Parathyroid adenoma (tissue), 2 donors: ENCODE results near the gene PLXNA4.

Experiments used
- H2AFZ ChIP-seq: fragments of 300-600 bp; sonication (generic); one replicate; pipeline ENCODE4 v1.7.0; 2017; ENCODE audit warnings: antibody characterized with exemption, mild to moderate bottlenecking
- H3K27ac ChIP-seq: fragments of 300-600 bp; sonication (generic); one replicate; pipeline ENCODE4 v1.7.0; 2017
- H3K27me3 ChIP-seq: fragments of 300-600 bp; sonication (generic); one replicate; pipeline ENCODE4 v1.7.0; 2017; ENCODE audit warnings: low read length; ENCODE audit not compliant: control insufficient read depth, insufficient read depth
- H3K36me3 ChIP-seq: fragments of 300-600 bp; sonication (generic); one replicate; pipeline ENCODE4 v1.7.0; 2017; ENCODE audit warnings: low read length; ENCODE audit not compliant: control insufficient read depth, insufficient read depth
- H3K4me1 ChIP-seq: fragments of 300-600 bp; sonication (generic); one replicate; pipeline ENCODE4 v1.7.0; 2017; ENCODE audit warnings: control low read depth
- H3K4me2 ChIP-seq: fragments of 300-600 bp; sonication (generic); one replicate; pipeline ENCODE4 v1.7.0; 2017; ENCODE audit warnings: low read length
- H3K4me3 ChIP-seq: fragments of 300-600 bp; sonication (generic); one replicate; pipeline ENCODE4 v1.7.0; 2017; ENCODE audit warnings: low read depth, low read length
- H3K79me2 ChIP-seq: fragments of 300-600 bp; sonication (generic); one replicate; pipeline ENCODE4 v1.7.0; 2017; ENCODE audit warnings: control low read depth
- H3K9ac ChIP-seq: fragments of 300-600 bp; sonication (generic); one replicate; pipeline ENCODE4 v1.7.0; 2017; ENCODE audit warnings: mild to moderate bottlenecking
- H3K9me3 ChIP-seq: fragments of 300-600 bp; sonication (generic); one replicate; pipeline ENCODE4 v1.7.0; 2017; ENCODE audit warnings: low read length; ENCODE audit not compliant: control insufficient read depth
- TF ChIP-seq, protein P1 (sequence below): fragments of 300-600 bp; sonication (generic); IDR thresholded peaks from one replicate; pipeline ENCODE4 v1.7.0; 2017; ENCODE audit warnings: antibody characterized with exemption, mild to moderate bottlenecking
- donor health status: primary hyperparathyroidism.

Gene PLXNA4

DNA sequence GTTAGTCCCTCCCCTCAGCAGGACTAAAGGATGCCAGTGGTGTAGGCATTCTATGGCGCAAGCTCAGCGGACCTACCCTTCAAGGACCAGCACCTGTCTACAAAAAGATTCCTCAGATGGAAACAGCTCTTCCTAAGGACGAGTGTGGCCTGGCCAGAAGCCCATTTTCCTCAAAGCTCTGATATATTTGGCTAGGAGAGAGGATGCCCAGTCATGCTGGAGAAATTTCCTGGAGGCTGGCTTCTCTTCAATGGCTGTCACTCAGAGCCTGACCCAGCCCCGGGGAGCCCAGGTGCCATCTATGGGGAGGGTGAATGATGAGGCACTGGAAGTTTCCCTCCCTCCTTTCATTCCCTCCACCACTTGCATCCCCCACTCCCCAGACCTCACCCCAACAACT, 111.5 kb downstream of the PLXNA4 start:
- H3K36me3 ChIP-seq, result no peaks in the 10 kb centered on the region
- no peak overlapping the region for H3K4me3 ChIP-seq
- no peaks in the 10 kb centered on the region for H3K9me3 ChIP-seq
- no peak overlapping the region for H3K9ac ChIP-seq
- H3K27me3 ChIP-seq, result no peaks in the 10 kb centered on the region
- no peak overlapping the region for H2AFZ ChIP-seq
- no peak overlapping the region for H3K27ac ChIP-seq
- TF ChIP-seq, protein P1, sequence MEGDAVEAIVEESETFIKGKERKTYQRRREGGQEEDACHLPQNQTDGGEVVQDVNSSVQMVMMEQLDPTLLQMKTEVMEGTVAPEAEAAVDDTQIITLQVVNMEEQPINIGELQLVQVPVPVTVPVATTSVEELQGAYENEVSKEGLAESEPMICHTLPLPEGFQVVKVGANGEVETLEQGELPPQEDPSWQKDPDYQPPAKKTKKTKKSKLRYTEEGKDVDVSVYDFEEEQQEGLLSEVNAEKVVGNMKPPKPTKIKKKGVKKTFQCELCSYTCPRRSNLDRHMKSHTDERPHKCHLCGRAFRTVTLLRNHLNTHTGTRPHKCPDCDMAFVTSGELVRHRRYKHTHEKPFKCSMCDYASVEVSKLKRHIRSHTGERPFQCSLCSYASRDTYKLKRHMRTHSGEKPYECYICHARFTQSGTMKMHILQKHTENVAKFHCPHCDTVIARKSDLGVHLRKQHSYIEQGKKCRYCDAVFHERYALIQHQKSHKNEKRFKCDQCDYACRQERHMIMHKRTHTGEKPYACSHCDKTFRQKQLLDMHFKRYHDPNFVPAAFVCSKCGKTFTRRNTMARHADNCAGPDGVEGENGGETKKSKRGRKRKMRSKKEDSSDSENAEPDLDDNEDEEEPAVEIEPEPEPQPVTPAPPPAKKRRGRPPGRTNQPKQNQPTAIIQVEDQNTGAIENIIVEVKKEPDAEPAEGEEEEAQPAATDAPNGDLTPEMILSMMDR, result no peak
- H3K4me1 ChIP-seq, result no peaks in the 10 kb centered on the region
- no peak overlapping the region for H3K4me2 ChIP-seq
- no peaks in the 10 kb centered on the region for H3K79me2 ChIP-seq

DNA sequence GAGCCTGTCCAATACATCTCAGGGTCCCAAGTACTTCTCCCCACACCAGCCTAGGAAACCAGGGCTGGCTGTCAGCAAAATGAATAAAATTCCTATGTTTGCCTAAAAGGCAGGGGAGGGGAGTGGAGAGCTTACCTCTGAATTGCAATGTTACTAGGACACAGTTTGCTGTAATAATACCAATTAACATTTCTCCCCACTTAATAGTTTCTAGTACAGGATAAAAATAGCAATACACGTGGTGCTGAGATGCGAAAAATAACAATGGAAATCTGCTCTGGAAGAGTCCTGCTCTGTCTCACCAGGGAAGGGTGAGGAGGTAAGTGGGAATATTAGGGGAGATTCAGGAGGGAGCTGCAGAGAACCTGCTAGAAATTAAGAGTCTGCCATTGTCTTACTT, 112.3 kb downstream of the PLXNA4 start:
- no peak overlapping the region for H3K27ac ChIP-seq
- no peaks in the 10 kb centered on the region for H3K9me3 ChIP-seq
- H3K4me1 ChIP-seq, result no peaks in the 10 kb centered on the region
- H3K4me3 ChIP-seq, result no peak overlapping the region
- no peaks in the 10 kb centered on the region for H3K27me3 ChIP-seq
- no peak overlapping the region for H2AFZ ChIP-seq
- H3K9ac ChIP-seq, result no peak overlapping the region
- H3K36me3 ChIP-seq, result no peaks in the 10 kb centered on the region
- H3K4me2 ChIP-seq, result no peak overlapping the region
- TF ChIP-seq, protein P1, result no peak
- no peaks in the 10 kb centered on the region for H3K79me2 ChIP-seq

DNA sequence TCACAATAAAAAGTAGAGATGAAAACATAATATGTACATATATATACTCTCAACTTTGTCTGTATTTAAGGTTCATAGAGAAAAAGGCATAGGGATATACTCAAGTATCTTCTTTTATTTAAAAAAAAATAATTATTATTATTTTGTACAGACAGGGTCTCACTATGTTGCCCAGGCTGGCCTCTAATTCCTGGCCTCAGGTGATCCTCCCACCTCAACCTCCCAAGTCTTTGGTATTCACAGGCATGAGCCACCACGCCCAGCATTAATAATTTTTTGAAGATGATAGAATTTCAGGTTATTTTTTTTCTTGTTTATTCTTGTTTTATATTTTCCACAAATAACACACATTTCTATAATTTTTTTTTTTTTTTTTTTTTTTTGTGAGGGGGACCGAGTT, 113.8 kb downstream of the PLXNA4 start:
- no peaks in the 10 kb centered on the region for H3K36me3 ChIP-seq
- TF ChIP-seq, protein P1, result no peak
- H3K9ac ChIP-seq, result no peak overlapping the region
- H3K4me3 ChIP-seq, result no peak overlapping the region
- H3K27me3 ChIP-seq, result no peaks in the 10 kb centered on the region
- no peak overlapping the region for H2AFZ ChIP-seq
- H3K9me3 ChIP-seq, result no peaks in the 10 kb centered on the region
- no peaks in the 10 kb centered on the region for H3K4me1 ChIP-seq
- H3K79me2 ChIP-seq, result no peaks in the 10 kb centered on the region
- H3K4me2 ChIP-seq, result no peak overlapping the region
- no peak overlapping the region for H3K27ac ChIP-seq

DNA sequence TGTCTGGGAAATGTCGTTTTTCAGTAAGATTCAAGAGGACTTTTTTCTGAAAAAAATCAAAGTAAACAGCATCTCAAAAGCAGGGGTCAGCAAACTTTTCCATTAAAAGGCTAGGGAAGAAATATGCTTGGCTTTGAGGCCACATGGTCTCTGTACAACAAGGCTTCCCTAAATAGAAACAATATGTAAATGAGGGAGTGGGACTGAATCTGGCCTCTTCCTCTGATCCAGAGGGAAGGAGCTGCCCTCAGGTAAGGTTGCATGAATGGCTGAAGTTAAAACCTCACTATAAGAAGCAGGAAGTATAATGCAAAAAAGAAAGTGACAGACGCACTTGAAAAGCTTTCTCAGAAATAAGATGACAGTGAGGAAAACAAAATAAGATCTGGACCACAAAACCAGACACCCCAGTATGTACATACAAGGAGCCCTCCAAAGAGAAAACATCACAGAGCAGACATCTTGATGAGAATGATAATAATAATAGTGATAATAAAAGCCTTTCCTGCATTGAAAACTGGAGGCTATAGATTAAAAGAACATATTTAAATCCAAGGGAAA, 115.2 kb downstream of the PLXNA4 start:
- H3K27ac ChIP-seq, result no peak overlapping the region
- TF ChIP-seq, protein P1, result no peak
- H2AFZ ChIP-seq, result no peak overlapping the region
- no peak overlapping the region for H3K9ac ChIP-seq
- no peak overlapping the region for H3K4me3 ChIP-seq
- H3K36me3 ChIP-seq, result no peaks in the 10 kb centered on the region
- H3K4me2 ChIP-seq, result no peak overlapping the region
- H3K4me1 ChIP-seq, result no peaks in the 10 kb centered on the region
- no peaks in the 10 kb centered on the region for H3K9me3 ChIP-seq
- no peaks in the 10 kb centered on the region for H3K79me2 ChIP-seq
- no peaks in the 10 kb centered on the region for H3K27me3 ChIP-seq

DNA sequence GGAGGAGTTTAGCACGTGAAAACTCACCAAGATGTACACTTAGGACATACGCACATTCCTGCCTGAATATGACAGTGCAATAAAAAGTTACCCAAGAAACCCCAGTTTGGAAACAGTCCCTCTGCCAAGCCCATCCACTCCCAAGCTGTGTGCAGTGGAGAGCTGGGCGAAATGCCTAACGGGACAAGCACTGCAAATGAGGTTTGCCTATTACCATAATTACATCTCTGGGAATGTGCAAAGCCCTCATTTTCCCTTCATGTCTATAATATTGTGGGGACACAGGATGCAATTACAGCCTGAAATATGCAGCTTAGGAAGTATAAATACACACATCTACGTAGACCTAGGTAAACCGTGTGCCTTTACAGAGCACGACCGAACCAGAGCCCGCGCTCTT, 117.5 kb downstream of the PLXNA4 start:
- H3K9me3 ChIP-seq, result no peaks in the 10 kb centered on the region
- no peak overlapping the region for H3K27ac ChIP-seq
- H3K27me3 ChIP-seq, result no peaks in the 10 kb centered on the region
- H3K36me3 ChIP-seq, result no peaks in the 10 kb centered on the region
- no peak overlapping the region for H2AFZ ChIP-seq
- H3K79me2 ChIP-seq, result no peaks in the 10 kb centered on the region
- H3K9ac ChIP-seq, result no peak overlapping the region
- no peak overlapping the region for H3K4me3 ChIP-seq
- TF ChIP-seq, protein P1, result no peak
- H3K4me2 ChIP-seq, result no peak overlapping the region
- no peaks in the 10 kb centered on the region for H3K4me1 ChIP-seq
